Measurements from ENCODE around the gene CCNG1. TPM values are rescaled to one million over a fixed set of nuclear protein-coding genes. Genes with fewer than 3 reads are reported as not detected.
"Not testable (repeated sequence)": the region's sequence is repeated elsewhere in the genome, so short reads cannot be mapped to it uniquely, and the experiment has no call there.

CCNG1 gene
- total and polyA plus RNA-seq, 4 donors: 71.7 to 162 (median 96.5) TPM

GRCh38 chr5:163455406-163455805 lies 18.0 kb downstream of the CCNG1 start:
- WGBS (ENCODE audit: insufficient coverage): 96% methylated on average over 8 of the region's 17 CpGs
- not testable (repeated sequence) for H3K27ac ChIP-seq (ENCODE audit: low read depth, low read length); H3K27me3 ChIP-seq (ENCODE audit: control insufficient read depth, insufficient read depth, low read length); DNase-seq (ENCODE audit: low read depth in 4 of 6, low spot score in 6 of 6); H3K4me3 ChIP-seq (ENCODE audit: low read depth, low read length); H3K4me1 ChIP-seq (ENCODE audit: control insufficient read depth, insufficient read depth, low read length); H3K9me3 ChIP-seq (ENCODE audit: control insufficient read depth, insufficient read depth, low read length)
- H3K36me3 ChIP-seq (ENCODE audit: control insufficient read depth, insufficient read depth, low read length): peaks cover 14% of the 10 kb centered on the region

DNA sequence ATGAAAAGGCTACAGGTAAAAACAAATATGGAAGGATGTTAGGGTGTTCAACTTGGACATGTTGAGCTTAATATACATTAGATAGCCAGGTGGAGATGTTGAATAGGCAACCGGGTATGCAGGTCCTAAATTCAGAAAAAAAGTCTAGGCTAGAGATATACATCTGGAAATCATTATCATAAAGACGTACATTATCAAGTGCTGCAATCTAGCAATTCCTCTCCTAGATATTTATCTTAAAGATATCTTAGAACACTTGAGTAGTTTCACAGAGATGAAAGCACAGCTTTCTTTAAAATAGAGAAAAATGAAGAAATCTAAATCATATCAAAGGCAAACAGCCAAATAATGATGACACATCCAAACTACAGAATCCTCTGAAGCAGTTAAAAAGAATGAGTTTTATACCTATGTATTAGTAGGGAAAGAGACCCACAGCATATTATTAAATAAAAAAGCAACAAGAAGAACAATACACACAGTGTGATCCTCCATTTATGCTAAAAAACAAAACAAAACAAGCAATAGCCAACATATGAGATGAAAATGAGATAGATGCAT lies 18.7 kb downstream of the CCNG1 start:
- H3K36me3 ChIP-seq (ENCODE audit: control insufficient read depth, insufficient read depth, low read length): peaks cover 14% of the 10 kb centered on the region
- no CpG with 5 or more reads among the region's 2 CpGs for WGBS (ENCODE audit: insufficient coverage)
- peaks cover 11% of the 10 kb centered on the region for H3K4me1 ChIP-seq (ENCODE audit: control insufficient read depth, insufficient read depth, low read length)
- H3K4me3 ChIP-seq (ENCODE audit: low read depth, low read length): no peak overlapping the region
- H3K9me3 ChIP-seq (ENCODE audit: control insufficient read depth, insufficient read depth, low read length): no peaks in the 10 kb centered on the region
- no peak overlapping the region for H3K27ac ChIP-seq (ENCODE audit: low read depth, low read length)
- H3K27me3 ChIP-seq (ENCODE audit: control insufficient read depth, insufficient read depth, low read length): no peaks in the 10 kb centered on the region
- no peak for DNase-seq (ENCODE audit: low read depth in 4 of 6, low spot score in 6 of 6)

GRCh38 chr5:163456840-163457239 lies 19.4 kb downstream of the CCNG1 start:
- Histone ChIP-seq H3K4me1 (ENCODE audit: control insufficient read depth, insufficient read depth, low read length) (peaks cover 11% of the 10 kb centered on the region), H3K36me3 (ENCODE audit: control insufficient read depth, insufficient read depth, low read length) (peaks cover 10% of the 10 kb centered on the region), H3K9me3 (ENCODE audit: control insufficient read depth, insufficient read depth, low read length) (no peaks in the 10 kb centered on the region), H3K4me3 (ENCODE audit: low read depth, low read length) (no peak overlapping the region), H3K27ac (ENCODE audit: low read depth, low read length) (no peak overlapping the region), H3K27me3 (ENCODE audit: control insufficient read depth, insufficient read depth, low read length) (no peaks in the 10 kb centered on the region)
- no peak for DNase-seq (ENCODE audit: low read depth in 4 of 6, low spot score in 6 of 6)
- no CpG with 5 or more reads among the region's 7 CpGs for WGBS (ENCODE audit: insufficient coverage)

GRCh38 chr5:163458778-163459385 lies 21.5 kb downstream of the CCNG1 start:
- H3K27ac ChIP-seq (ENCODE audit: low read depth, low read length): peak overlapping the region; percentile 99
- no peak for DNase-seq (ENCODE audit: low read depth in 4 of 6, low spot score in 6 of 6)
- H3K36me3 ChIP-seq (ENCODE audit: control insufficient read depth, insufficient read depth, low read length): peaks cover 9% of the 10 kb centered on the region
- no CpG with 5 or more reads among the region's 6 CpGs for WGBS (ENCODE audit: insufficient coverage)
- peak overlapping the region; percentile 86 for H3K4me3 ChIP-seq (ENCODE audit: low read depth, low read length)
- H3K27me3 ChIP-seq (ENCODE audit: control insufficient read depth, insufficient read depth, low read length): no peaks in the 10 kb centered on the region
- no peaks in the 10 kb centered on the region for H3K9me3 ChIP-seq (ENCODE audit: control insufficient read depth, insufficient read depth, low read length)
- peaks cover 11% of the 10 kb centered on the region for H3K4me1 ChIP-seq (ENCODE audit: control insufficient read depth, insufficient read depth, low read length)

GRCh38 chr5:163459462-163459818 lies 22.0 kb downstream of the CCNG1 start:
- H3K36me3 ChIP-seq (ENCODE audit: control insufficient read depth, insufficient read depth, low read length): peaks cover 6% of the 10 kb centered on the region
- peak overlapping the region; percentile 99 for H3K27ac ChIP-seq (ENCODE audit: low read depth, low read length)
- WGBS (ENCODE audit: insufficient coverage): 0% methylated on average over 12 of the region's 12 CpGs

GRCh38 chr5:163459819-163460561 lies 22.6 kb downstream of the CCNG1 start, which contains the start of gene NUDCD2:
Gene NUDCD2, minus strand, starts transcription at chr5:163460102. Its CDS starts 52 bp downstream, at chr5:163460050.
- WGBS (ENCODE audit: insufficient coverage): under 1% methylated on average over 59 of the region's 59 CpGs

More at GRCh38 chr5:163459462-163459818, 22.0 kb downstream of the CCNG1 start:
- no peaks in the 10 kb centered on the region for H3K27me3 ChIP-seq (ENCODE audit: control insufficient read depth, insufficient read depth, low read length)
- peak overlapping the region; percentile 86 for H3K4me3 ChIP-seq (ENCODE audit: low read depth, low read length)
- peaks cover 11% of the 10 kb centered on the region for H3K4me1 ChIP-seq (ENCODE audit: control insufficient read depth, insufficient read depth, low read length)
- H3K9me3 ChIP-seq (ENCODE audit: control insufficient read depth, insufficient read depth, low read length): no peaks in the 10 kb centered on the region
- DNase-seq (ENCODE audit: low read depth in 4 of 6, low spot score in 6 of 6): no peak

GRCh38 chr5:163460562-163461171 lies 23.3 kb downstream of the CCNG1 start, which contains the start of gene HMMR:
Gene HMMR, plus strand, starts transcription at chr5:163460632. Its CDS starts 61 bp downstream, at chr5:163460693.
- Histone ChIP-seq H3K9me3 (ENCODE audit: control insufficient read depth, insufficient read depth, low read length) (no peaks in the 10 kb centered on the region), H3K36me3 (ENCODE audit: control insufficient read depth, insufficient read depth, low read length) (peaks cover under 1% of the 10 kb centered on the region), H3K27me3 (ENCODE audit: control insufficient read depth, insufficient read depth, low read length) (no peaks in the 10 kb centered on the region), H3K4me1 (ENCODE audit: control insufficient read depth, insufficient read depth, low read length) (peaks cover 11% of the 10 kb centered on the region), H3K4me3 (ENCODE audit: low read depth, low read length) (peak within 1 kb of the TSS; percentile 86), H3K27ac (ENCODE audit: low read depth, low read length) (peak within 1 kb of the TSS; percentile 99)
- DNase-seq (ENCODE audit: low read depth in 4 of 6, low spot score in 6 of 6): peak in 1 of 6 donors; percentile 66
- WGBS (ENCODE audit: insufficient coverage): 0% methylated on average over 19 of the region's 23 CpGs

More at GRCh38 chr5:163459819-163460561, 22.6 kb downstream of the CCNG1 start, which contains the start of gene NUDCD2:
- peak; percentile 96 to 99 (median 98) for DNase-seq (ENCODE audit: low read depth in 4 of 6, low spot score in 6 of 6)
- Histone ChIP-seq H3K4me1 (ENCODE audit: control insufficient read depth, insufficient read depth, low read length) (peaks cover 11% of the 10 kb centered on the region), H3K4me3 (ENCODE audit: low read depth, low read length) (peak within 1 kb of the TSS; percentile 86), H3K9me3 (ENCODE audit: control insufficient read depth, insufficient read depth, low read length) (no peaks in the 10 kb centered on the region), H3K36me3 (ENCODE audit: control insufficient read depth, insufficient read depth, low read length) (peaks cover 6% of the 10 kb centered on the region), H3K27ac (ENCODE audit: low read depth, low read length) (peak within 1 kb of the TSS; percentile 99), H3K27me3 (ENCODE audit: control insufficient read depth, insufficient read depth, low read length) (no peaks in the 10 kb centered on the region)

GRCh38 chr5:163463063-163463435 lies 25.7 kb downstream of the CCNG1 start:
- H3K4me3 ChIP-seq (ENCODE audit: low read depth, low read length): no peak overlapping the region
- H3K9me3 ChIP-seq (ENCODE audit: control insufficient read depth, insufficient read depth, low read length): no peaks in the 10 kb centered on the region
- peaks cover 8% of the 10 kb centered on the region for H3K4me1 ChIP-seq (ENCODE audit: control insufficient read depth, insufficient read depth, low read length)
- no peak overlapping the region for H3K27ac ChIP-seq (ENCODE audit: low read depth, low read length)
- no peaks in the 10 kb centered on the region for H3K27me3 ChIP-seq (ENCODE audit: control insufficient read depth, insufficient read depth, low read length)
- no peak for DNase-seq (ENCODE audit: low read depth in 4 of 6, low spot score in 6 of 6)
- no peaks in the 10 kb centered on the region for H3K36me3 ChIP-seq (ENCODE audit: control insufficient read depth, insufficient read depth, low read length)

- Histone ChIP-seq H3K4me1 (ENCODE audit: control insufficient read depth, insufficient read depth, low read length) (no peaks in the 10 kb centered on the region), H3K27ac (ENCODE audit: low read depth, low read length) (no peak overlapping the region), H3K4me3 (ENCODE audit: low read depth, low read length) (no peak overlapping the region), H3K36me3 (ENCODE audit: control insufficient read depth, insufficient read depth, low read length) (no peaks in the 10 kb centered on the region), H3K27me3 (ENCODE audit: control insufficient read depth, insufficient read depth, low read length) (no peaks in the 10 kb centered on the region), H3K9me3 (ENCODE audit: control insufficient read depth, insufficient read depth, low read length) (no peaks in the 10 kb centered on the region)
- DNase-seq (ENCODE audit: low read depth in 4 of 6, low spot score in 6 of 6): no peak
- WGBS (ENCODE audit: insufficient coverage): no CpG with 5 or more reads among the region's 4 CpGs
Measured at GRCh38 chr5:163467682-163468081, 30.3 kb downstream of the CCNG1 start.

All from spinal cord (tissue), 10 donors.